Measurements from ENCODE around the gene CCNJ.

GRCh38 chr10:96056787-96057186, 13.4 kb downstream of the CCNJ start:
- TF ChIP-seq CTCF (IDR thresholded peaks at IDR 0.05; ENCODE audit: low read depth, low read length, poor library complexity, severe bottlenecking) (no peak), EZH2phosphoT487 (IDR thresholded peaks at IDR 0.05; ENCODE audit: borderline replicate concordance, low read length) (no peak)

Measured in DOHH2 (cell line).